Hippocampal formation (tissue), 2 donors: Measurements from ENCODE around the gene SYCE3.
"Not testable (repeated sequence)": the region's sequence is repeated elsewhere in the genome, so short reads cannot be mapped to it uniquely, and the experiment has no call there.

Experiments used
- DNase-seq, 2 donors: peaks; one replicate each; lab custom pipeline; 2025; lab: John Stamatoyannopoulos, UW

The SYCE3 gene

GRCh38 chr22:50548921-50549790 lies 13.6 kb downstream of the SYCE3 start:
- no peak for DNase-seq

- no peak for DNase-seq
These were observed 14.4 kb downstream of the SYCE3 start for GRCh38 chr22:50548040-50548920.

- no peak for DNase-seq
These were observed 15.3 kb downstream of the SYCE3 start for GRCh38 chr22:50547263-50547985.

GRCh38 chr22:50546326-50547262 lies 16.1 kb downstream of the SYCE3 start:
- DNase-seq, result no peak

GRCh38 chr22:50545522-50546325 lies 17.0 kb downstream of the SYCE3 start, which contains the start of gene KLHDC7B:
Gene KLHDC7B (plus strand): TSS chr22:50545899. CDS start chr22:50546244, 345 bp downstream.
- DNase-seq, result no peak

- DNase-seq, result no peak
These were observed 17.9 kb downstream of the SYCE3 start for GRCh38 chr22:50544746-50545253.

- DNase-seq, result peak in 1 of 2 donors; percentile 48
These were observed 18.5 kb downstream of the SYCE3 start for GRCh38 chr22:50544078-50544745.

GRCh38 chr22:50542416-50542927 lies 20.2 kb downstream of the SYCE3 start:
- DNase-seq, result no peak

GRCh38 chr22:50541667-50542026 lies 21.1 kb downstream of the SYCE3 start:
- DNase-seq, result not testable (repeated sequence)

- DNase-seq, result no peak
These were observed 22.3 kb downstream of the SYCE3 start for GRCh38 chr22:50540381-50540780.

GRCh38 chr22:50537765-50538164 lies 25.0 kb downstream of the SYCE3 start:
- DNase-seq, result no peak

- DNase-seq, result no peak
These were observed 26.5 kb downstream of the SYCE3 start for GRCh38 chr22:50536226-50536625.

- no peak for DNase-seq
These were observed 27.6 kb downstream of the SYCE3 start for GRCh38 chr22:50535113-50535512.

GRCh38 chr22:50533856-50534711 lies 28.6 kb downstream of the SYCE3 start:
- DNase-seq, result not testable (repeated sequence)

GRCh38 chr22:50532824-50533796 lies 29.6 kb downstream of the SYCE3 start:
- DNase-seq, result no peak

GRCh38 chr22:50531962-50532674 lies 30.6 kb downstream of the SYCE3 start:
- DNase-seq, result no peak
